Loucy (cell line): ENCODE data around the gene FAM163B.

ENCODE experiments used
- H2AFZ ChIP-seq: fragments of 200-600 bp; sonication (generic); 2 replicates; pipeline ENCODE4 v1.6.0; 2016; ENCODE audit warnings: antibody characterized with exemption, mild to moderate bottlenecking, low read length, moderate library complexity
- H3F3A ChIP-seq: fragments of 200-600 bp; 2 replicates; pipeline ENCODE4 v1.6.0; 2016; ENCODE audit warnings: antibody characterized with exemption, low read depth, mild to moderate bottlenecking
- H3K27me3 ChIP-seq: fragments of 200-600 bp; sonication (generic); 2 replicates; pipeline ENCODE4 v1.6.1; 2014; ENCODE audit warnings: low read length, mild to moderate bottlenecking; ENCODE audit not compliant: insufficient read depth, poor library complexity, severe bottlenecking
- H3K36me3 ChIP-seq: fragments of 200-600 bp; sonication (generic); 2 replicates; pipeline ENCODE4 v1.6.1; 2016; ENCODE audit warnings: low read length; ENCODE audit not compliant: insufficient read depth
- H3K4me1 ChIP-seq: fragments of 200-600 bp; sonication (generic); 2 replicates; pipeline ENCODE4 v1.5.1; 2014; ENCODE audit warnings: low read length, mild to moderate bottlenecking; ENCODE audit not compliant: insufficient read depth, poor library complexity, severe bottlenecking
- H3K4me2 ChIP-seq: fragments of 200-600 bp; sonication (generic); 2 replicates; pipeline ENCODE4 v1.6.0; 2014; ENCODE audit warnings: antibody characterized with exemption, low read length, low read depth, mild to moderate bottlenecking; ENCODE audit not compliant: poor library complexity, severe bottlenecking
- H3K4me3 ChIP-seq: fragments of 200-600 bp; sonication (generic); 2 replicates; pipeline ENCODE4 v1.5.1; 2014; ENCODE audit warnings: low read length, mild to moderate bottlenecking, mixed read lengths; ENCODE audit not compliant: poor library complexity, severe bottlenecking
- H3K79me2 ChIP-seq: fragments of 200-600 bp; sonication (generic); 2 replicates; pipeline ENCODE4 v1.6.1; 2014; ENCODE audit warnings: low read length; ENCODE audit not compliant: insufficient read depth
- H3K9ac ChIP-seq: fragments of 200-600 bp; sonication (generic); 2 replicates; pipeline ENCODE4 v1.6.0; 2014; ENCODE audit warnings: mild to moderate bottlenecking, low read depth, low read length, moderate library complexity; ENCODE audit not compliant: poor library complexity, severe bottlenecking
- H3K9me2 ChIP-seq: fragments of 200-600 bp; sonication (generic); replicated peaks from 2 replicates; pipeline ENCODE4 v1.6.1; 2016; ENCODE audit warnings: low read depth, low read length, mixed read lengths
- H3K9me3 ChIP-seq: fragments of 200-600 bp; sonication (generic); 2 replicates; pipeline ENCODE4 v1.6.1; 2014; ENCODE audit warnings: mild to moderate bottlenecking, antibody characterized with exemption, low read length, low read depth; ENCODE audit not compliant: insufficient read depth
- H4K20me1 ChIP-seq: fragments of 200-600 bp; sonication (generic); 2 replicates; pipeline ENCODE4 v1.6.0; 2014; ENCODE audit warnings: antibody characterized with exemption, low read length, mild to moderate bottlenecking; ENCODE audit not compliant: insufficient read depth, poor library complexity, severe bottlenecking
- CTCF ChIP-seq: fragments of 200-600 bp; sonication (generic); conservative IDR thresholded peaks from 2 replicates; pipeline ENCODE4 v1.5.1; 2014; ENCODE audit warnings: mild to moderate bottlenecking, antibody characterized with exemption, low read length
- EZH2phosphoT487 ChIP-seq: fragments of 200-600 bp; IDR thresholded peaks from 2 replicates; pipeline ENCODE4 v1.6.1; 2018; ENCODE audit warnings: antibody characterized with exemption, mild to moderate bottlenecking, moderate library complexity, borderline replicate concordance

Gene FAM163B

DNA sequence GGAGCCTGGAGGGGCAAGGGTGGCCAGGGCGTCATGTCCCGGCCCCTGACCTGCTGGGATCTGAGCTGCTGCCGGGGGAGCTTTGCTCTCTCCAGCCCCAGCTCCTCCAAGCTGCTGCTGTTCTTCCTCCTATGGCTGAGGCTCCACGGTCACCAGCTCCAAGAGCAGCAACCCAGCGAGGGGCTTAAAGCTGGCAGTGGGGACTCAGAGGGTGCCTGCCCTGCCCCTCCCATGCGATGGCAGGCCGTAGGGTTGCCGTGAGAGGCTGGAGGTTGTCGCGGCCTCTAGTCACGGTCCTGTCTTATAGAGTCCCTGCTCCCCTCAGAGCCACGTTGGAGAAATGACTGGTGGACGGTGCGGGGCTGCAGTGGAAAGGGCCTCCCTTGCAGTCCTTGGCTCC, 46.5 kb upstream of the FAM163B start:
- H2AFZ ChIP-seq, result no peak overlapping the region
- no peaks in the 10 kb centered on the region for H3K79me2 ChIP-seq
- H3K9me2 ChIP-seq, result no peaks in the 10 kb centered on the region
- H4K20me1 ChIP-seq, result no peaks in the 10 kb centered on the region
- no peaks in the 10 kb centered on the region for H3K9me3 ChIP-seq
- no peaks in the 10 kb centered on the region for H3K27me3 ChIP-seq
- H3K4me3 ChIP-seq, result no peak overlapping the region
- no peaks in the 10 kb centered on the region for H3F3A ChIP-seq
- no peaks in the 10 kb centered on the region for H3K4me1 ChIP-seq
- no peak overlapping the region for H3K9ac ChIP-seq
- H3K36me3 ChIP-seq, result no peaks in the 10 kb centered on the region
- no peak overlapping the region for H3K4me2 ChIP-seq
- no peak for TF ChIP-seq CTCF
- no peak for TF ChIP-seq EZH2phosphoT487

DNA sequence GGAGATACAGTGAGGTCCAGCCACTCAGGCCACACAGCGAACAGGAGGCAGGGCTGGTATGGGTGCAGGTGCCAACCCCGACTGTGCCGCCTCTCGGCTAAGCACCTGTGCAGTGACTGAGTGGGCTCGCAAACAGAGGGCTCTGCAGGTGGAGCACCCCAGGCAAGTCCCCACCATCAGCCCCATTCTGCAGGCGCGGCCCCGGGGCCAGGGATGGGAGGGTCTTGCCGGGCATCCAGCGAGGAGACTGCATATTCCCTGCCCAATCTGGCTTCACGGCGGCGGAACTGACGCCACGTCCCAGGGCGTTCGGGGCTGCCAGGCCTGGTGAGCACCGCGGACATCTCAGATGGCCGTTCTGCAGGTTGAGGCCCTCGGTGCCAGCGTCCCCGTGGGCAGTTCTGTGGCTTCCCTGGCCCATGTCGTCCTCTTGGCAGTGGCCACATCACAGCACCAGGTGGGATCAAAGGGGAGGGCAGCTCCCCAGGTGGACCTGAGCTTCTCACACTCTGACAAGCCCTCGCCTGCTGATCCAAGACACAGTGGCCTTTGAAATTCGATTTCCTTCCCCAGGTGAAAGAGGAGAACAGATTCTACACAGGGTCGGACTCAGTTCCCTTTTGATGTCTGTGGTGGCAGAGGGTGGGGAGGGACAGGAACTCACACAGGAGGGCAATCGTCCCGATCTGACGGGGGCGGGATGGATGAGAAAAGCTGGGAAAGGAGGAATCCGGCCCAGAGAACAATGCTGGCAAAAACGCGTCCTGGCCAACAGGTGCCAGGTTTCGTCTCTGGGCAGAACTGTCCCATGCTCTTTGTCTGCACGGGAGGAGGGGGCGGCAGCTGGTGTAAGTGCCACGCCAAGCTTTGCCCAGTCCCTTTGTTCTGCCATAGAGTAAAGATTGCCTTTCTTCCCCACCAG, 45.8 kb upstream of the FAM163B start:
- H3K9me3 ChIP-seq, result no peaks in the 10 kb centered on the region
- no peak overlapping the region for H3K4me3 ChIP-seq
- H3K36me3 ChIP-seq, result no peaks in the 10 kb centered on the region
- no peaks in the 10 kb centered on the region for H3K27me3 ChIP-seq
- TF ChIP-seq CTCF (no peak), EZH2phosphoT487 (no peak)
- no peaks in the 10 kb centered on the region for H3F3A ChIP-seq
- H3K9me2 ChIP-seq, result no peaks in the 10 kb centered on the region
- H4K20me1 ChIP-seq, result no peaks in the 10 kb centered on the region
- no peaks in the 10 kb centered on the region for H3K79me2 ChIP-seq
- no peak overlapping the region for H2AFZ ChIP-seq
- no peaks in the 10 kb centered on the region for H3K4me1 ChIP-seq
- no peak overlapping the region for H3K9ac ChIP-seq
- H3K4me2 ChIP-seq, result no peak overlapping the region

DNA sequence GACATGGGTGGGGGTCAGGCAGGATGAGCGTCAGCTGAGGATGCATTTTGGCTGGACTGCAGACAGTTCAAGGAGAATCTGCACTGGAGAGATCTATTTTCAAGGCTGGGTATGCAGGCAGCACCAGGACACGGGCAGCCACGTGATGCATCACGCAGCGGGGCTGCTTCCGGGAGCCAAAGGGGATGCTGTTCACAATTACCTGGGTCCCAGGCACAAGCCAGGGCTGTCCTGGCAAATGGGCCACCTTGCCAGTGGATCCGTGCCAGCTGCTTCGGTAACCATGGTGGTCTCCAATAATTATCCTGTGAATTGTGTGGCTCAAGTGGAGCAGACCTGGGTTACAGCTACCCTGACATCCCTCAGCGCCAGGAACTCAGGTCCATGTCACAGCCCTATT, 44.4 kb upstream of the FAM163B start:
- no peaks in the 10 kb centered on the region for H4K20me1 ChIP-seq
- H3K9me3 ChIP-seq, result no peaks in the 10 kb centered on the region
- no peaks in the 10 kb centered on the region for H3K9me2 ChIP-seq
- no peaks in the 10 kb centered on the region for H3K36me3 ChIP-seq
- TF ChIP-seq CTCF, result no peak
- no peak for TF ChIP-seq EZH2phosphoT487
- H3K79me2 ChIP-seq, result no peaks in the 10 kb centered on the region
- no peaks in the 10 kb centered on the region for H3K4me1 ChIP-seq
- H3K9ac ChIP-seq, result no peak overlapping the region
- H3K4me3 ChIP-seq, result no peak overlapping the region
- H3K4me2 ChIP-seq, result no peak overlapping the region
- H3K27me3 ChIP-seq, result no peaks in the 10 kb centered on the region
- H3F3A ChIP-seq, result no peaks in the 10 kb centered on the region
- no peak overlapping the region for H2AFZ ChIP-seq
